GM18951 (cell line): ENCODE data around the gene FOXP3.
A peak's percentile ranks its signal among the peaks of the same experiment; 100 is the strongest.

Experiments used
- POLR2A ChIP-seq: IDR thresholded peaks from 4 replicates; pipeline ENCODE4 v1.6.1; 2011; ENCODE audit warnings: mild to moderate bottlenecking; ENCODE audit not compliant: insufficient read length, insufficient read depth; ENCODE audit errors: extremely low read depth
- in situ Hi-C: fragments of 300-500 bp; cut with MboI; formaldehyde crosslinking; loops from one replicate; pipeline ENCODE4 v1.12.0; 2022; ENCODE audit warnings: low sequenced_read_pairs, mixed read lengths, inconsistent platforms; ENCODE audit not compliant: unreplicated experiment

FOXP3 gene

DNA sequence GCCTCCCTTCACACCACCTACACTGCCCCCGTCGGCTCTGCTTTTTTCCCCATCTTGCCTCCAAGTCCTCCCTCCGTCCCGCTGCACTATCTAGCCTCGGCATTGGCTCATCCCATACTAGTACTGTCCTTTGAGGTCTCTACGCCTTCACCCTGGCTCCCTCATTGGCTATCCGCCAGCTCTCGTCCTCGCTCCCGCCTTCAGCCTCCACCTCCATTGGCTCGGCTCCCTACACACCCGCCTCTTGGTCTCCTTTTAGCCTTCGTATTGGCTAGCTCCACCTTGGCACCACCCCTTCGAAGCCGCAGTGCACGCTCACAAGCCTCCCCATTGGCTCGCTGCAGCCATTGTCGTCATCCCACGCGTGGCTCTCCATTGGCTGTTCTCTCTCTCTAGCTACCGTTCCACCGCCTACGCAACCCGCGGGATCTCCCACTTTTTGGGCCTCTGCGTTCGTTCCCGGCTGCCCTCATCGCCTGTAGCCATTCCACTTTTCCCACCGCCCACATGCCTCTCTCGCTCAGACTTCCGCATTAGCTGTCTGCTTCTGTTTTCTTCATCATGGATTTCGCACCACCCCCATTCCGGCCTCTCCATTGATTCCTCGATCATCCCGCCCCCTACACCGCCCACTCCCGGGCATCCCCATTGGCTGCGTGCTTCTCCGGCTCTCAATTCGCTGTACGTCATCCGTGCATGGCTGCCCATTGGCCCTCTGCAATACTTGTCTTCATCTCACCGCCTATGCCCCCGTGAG lies 4.7 kb upstream of the FOXP3 start:
- in situ Hi-C loops, result no loop called here
- peak; percentile 72 for TF ChIP-seq POLR2A

DNA sequence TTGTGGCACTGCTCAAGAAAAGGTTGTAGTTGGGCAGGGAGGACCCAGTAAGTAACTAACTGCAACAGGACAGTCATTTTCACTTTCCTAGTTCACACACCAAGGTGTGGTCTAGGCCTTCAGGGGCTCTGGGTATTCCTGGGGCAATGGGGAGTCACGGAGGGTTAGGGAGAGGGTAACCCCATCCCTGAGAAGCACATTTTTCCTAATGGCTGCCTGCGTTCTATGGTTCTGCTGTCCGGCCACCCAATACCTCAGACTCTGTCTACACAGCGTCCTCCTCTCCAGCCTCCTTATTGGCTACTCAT lies 4.1 kb upstream of the FOXP3 start:
- in situ Hi-C loops, result no loop called here
- TF ChIP-seq POLR2A, result no peak

DNA sequence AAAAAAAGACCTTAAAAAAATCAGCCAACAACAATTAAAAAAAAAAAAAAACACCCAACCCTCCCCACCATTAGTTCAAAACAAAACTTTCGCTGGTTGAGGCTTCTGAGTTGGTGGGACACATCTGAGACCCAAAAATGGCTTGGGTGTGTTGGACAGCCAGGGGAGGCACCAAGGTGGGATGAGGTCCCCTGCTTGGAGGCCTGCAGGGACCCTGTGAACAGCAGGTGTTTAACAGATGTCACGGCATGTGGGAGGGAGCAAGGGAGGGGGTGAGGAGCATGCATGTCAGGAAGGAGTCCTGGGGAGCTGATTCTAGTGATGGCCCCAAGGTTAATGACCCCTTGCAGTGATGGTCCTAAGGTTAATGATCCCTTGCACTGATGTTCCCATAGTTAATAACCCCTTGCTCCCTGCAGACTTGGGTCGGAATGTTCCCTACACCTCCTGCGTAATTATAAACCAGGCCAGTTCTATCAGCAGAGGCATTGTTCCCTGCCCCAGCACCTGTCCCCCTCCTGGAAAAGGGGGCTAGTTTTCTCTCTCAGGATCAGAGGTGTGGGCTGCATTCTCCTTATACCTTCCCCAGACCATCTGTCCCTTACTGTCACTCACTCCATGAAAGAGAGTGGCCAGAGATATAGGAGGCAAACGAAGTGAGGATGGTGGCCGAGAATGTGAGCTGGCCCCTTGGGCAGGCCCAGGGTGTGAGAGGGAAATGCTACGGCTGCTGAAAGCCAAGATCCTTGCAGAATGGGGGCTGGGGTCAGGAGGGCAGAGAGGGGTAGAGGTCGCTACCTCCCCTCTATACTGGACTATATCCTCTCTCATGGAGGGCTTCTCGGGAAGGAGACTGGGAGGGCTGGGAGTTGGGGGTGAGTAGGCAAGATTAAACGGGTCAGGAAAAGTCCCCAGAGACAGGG lies 2.3 kb upstream of the FOXP3 start:
- in situ Hi-C loops, result no loop called here
- no peak for TF ChIP-seq POLR2A

DNA sequence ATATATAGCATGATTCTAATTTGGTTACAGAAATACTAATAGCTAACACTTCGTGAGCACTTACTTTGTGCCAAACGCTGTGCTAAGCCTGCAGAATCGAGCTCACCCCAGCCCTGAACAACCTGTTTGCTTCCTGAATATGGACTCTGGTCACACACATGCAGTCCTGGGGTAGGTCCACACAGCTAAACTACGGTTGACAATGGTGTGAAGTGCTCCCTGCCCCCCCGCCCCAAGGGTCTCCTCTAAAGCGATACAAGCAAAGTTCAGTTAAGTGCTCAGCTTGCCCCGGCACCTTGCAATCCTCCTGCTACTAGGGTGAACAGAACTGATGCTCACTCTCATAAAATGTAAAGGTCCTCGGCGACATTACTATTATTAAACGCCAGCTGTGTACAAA lies 879 bp downstream of the FOXP3 start:
- in situ Hi-C loops, result no loop called here
- no peak for TF ChIP-seq POLR2A

DNA sequence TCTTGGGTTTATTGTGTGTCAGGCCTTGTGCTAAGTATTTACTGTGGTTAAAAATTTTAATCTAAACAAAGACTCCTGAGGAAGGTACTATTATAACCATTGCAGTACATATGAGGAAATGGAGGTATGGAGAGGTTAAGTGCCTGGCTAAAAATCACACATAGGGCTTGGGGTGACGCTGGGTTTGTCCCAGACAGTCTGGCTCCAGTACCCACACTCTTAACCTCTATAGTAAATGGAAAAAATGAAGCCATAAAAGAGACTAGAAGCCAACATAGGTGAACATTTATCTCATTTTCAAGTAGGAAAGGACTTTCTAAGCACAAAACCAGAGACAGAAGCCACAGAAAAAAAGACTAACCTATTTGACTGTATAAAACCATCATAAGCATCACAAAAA lies 1.9 kb downstream of the FOXP3 start:
- TF ChIP-seq POLR2A, result no peak
- in situ Hi-C loops, result no loop called here

DNA sequence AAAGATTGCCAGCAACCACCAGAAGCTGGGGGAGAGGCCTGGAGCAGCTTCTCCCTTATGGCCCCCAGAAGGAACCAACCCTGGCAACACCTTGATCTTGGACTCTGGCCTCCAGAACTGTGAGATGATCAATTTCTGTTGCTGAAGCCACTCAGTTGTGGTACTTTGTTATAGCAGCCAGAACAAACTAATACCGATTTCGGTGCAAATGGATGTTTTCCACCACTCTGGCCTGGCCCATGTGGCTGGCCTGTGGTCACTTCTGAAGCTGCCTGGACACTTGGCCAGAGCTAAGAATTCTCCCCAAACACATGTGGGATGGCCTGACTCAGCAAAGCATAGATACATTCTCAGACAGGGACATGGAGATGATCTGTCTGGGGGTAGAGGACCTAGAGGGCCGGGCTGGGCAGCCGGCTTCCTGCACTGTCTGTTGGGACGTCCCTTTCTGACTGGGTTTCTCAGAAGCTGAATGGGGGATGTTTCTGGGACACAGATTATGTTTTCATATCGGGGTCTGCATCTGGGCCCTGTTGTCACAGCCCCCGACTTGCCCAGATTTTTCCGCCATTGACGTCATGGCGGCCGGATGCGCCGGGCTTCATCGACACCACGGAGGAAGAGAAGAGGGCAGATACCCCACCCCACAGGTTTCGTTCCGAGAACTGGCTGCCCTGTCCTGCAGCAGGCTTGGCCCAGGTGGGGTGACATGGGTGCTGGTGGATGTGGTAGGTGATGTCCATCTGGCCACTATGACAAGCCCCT lies 4.1 kb downstream of the FOXP3 start:
- no peak for TF ChIP-seq POLR2A
- in situ Hi-C loops, result no loop called here

DNA sequence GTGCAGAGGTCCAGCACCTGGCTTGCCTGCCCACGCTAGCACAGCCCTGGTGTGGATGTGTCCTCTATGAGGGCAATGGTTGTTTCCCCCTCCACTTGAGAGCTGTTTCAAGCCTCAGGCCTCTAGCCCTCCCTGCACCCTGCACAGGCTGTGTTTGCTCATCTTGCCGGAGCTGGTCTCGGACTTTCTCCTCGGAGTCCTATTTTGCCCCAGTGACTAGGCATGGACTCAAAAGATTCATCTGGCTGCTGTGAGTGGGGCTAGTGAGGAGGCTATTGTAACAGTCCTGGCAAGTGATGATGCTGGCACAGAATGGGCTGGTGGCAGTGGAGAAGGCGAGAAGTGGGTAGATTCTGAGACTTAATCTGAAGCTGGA lies 5.8 kb downstream of the FOXP3 start:
- no peak for TF ChIP-seq POLR2A
- in situ Hi-C loops, result no loop called here

DNA sequence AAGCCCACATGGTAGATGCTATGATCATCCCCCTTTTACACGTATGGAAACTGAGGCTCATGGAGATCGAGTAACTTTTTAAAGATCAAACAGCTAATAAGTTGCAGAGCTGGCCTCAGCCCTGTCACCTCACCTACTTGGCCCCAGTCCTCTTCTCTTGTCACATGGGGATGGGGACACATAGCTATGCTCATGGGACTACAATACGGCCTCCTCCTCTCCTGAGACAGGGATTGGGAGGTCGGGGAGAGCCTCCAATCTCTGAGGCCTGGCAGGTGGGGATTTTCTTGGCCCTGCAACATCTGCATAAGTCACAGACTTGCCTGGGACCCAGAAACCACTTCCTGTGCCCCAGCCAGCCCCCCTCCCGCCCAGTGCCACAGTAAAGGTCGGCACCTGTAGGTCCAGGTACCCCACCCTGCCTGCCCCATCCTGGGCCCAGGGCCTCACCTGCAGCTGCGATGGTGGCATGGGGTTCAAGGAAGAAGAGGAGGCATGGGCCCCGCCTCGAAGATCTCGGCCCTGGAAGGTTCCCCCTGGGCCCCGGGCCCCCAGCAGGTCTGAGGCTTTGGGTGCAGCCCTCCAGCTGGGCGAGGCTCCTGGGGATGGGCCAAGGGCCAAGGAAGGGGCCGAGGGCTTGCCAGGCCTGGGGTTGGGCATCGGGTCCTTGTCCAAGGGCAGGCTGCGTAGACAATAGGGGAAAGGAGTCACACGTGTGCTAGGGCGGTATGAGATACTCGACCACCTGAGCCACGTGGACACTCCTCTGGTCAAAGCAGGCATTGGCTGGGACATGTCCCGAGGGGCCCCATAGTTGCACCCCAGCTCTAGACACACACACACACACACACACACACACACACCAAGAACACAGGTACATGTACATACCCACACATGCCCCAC lies 6.4 kb downstream of the FOXP3 start:
- no peak for TF ChIP-seq POLR2A
- in situ Hi-C loops, result no loop called here

DNA sequence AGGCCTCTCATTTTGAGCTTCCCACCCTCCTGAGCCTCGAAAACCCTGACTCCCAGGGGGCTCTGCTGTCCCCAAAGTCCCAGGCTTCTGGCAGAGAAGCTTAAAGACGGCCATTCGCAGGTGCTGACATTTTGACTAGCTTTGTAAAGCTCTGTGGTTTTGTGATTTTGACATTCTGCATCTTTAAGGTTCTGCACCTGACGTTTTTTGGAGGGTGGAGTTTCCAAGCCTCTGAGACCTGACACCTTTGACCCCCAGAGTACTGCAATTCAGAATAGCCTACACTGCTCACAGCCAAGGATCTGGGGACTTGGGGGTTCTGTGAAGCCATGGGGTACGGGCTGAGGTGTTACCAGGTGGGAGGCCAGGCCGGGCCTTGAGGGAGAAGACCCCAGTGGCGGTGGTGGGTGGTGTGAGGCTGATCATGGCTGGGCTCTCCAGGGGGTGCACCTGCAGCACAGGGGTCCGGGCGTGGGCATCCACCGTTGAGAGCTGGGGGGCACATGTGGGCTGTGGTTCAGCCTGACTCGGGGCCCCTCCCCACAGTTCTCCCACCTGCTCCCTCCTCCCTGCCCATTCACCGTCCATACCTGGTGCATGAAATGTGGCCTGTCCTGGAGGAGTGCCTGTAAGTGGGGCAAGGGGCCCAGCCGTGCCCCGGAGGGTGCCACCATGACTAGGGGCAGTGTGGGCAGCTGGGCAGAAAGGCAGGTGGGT lies 7.3 kb downstream of the FOXP3 start:
- in situ Hi-C loops, result no loop called here

DNA sequence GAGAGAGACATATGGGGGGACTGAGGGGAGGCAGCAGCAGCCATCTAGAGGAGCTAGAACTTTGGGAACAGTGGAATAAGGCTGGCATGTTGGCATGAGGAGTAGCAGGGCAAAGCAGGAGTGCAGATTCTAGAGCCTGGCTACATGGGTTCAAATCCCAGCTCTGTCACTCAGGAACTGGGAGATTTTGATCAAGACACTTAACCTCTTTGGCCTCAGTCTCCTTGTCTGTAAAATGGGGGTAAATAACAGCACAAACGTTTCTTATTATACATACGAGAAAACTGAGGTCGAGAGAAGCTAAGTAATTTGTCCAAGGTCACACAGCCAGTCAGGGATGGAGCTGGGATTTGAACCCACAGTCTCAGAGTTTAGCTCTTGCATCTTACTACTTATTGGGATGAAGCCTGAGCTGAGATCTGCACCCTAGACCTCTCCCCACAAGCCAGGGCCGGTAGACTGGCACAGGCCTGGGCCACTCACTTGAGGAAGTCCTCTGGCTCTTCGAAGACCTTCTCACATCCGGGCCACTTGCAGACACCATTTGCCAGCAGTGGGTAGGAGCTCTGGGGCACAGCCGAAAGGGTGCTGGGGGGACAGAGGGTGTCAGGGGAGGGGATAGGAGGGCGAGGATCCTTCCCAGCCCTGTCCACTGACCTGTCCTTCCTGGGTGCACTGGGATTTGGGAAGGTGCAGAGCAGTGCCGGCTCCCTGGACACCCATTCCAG lies 8.1 kb downstream of the FOXP3 start:
- in situ Hi-C loops, result no loop called here

More for the DNA sequence above, 7.3 kb downstream of the FOXP3 start:
- TF ChIP-seq POLR2A, result no peak

DNA sequence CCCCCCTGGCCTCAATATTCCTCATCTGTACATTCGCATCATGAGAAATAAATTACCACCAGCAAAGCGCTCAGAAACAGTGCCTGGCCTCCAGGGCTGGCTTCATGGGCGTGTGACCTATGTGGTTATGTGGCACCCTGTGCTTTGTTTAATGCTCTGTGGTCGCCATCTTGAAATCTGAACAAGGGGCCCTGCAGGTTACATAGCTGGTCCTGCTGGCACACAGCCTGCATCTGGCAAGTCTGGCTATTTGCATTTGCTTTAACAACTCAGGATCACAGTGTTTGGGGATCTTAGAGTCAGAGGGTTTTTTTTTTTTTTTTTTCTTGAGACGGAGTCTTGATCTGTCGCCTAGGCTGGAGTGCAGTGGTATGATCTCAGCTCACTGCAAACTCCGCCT lies 9.9 kb downstream of the FOXP3 start:
- in situ Hi-C loops, result no loop called here
- no peak for TF ChIP-seq POLR2A

More for the DNA sequence above, 8.1 kb downstream of the FOXP3 start:
- no peak for TF ChIP-seq POLR2A
